Neural cell (in vitro differentiated cells): ENCODE data around the gene SNX24.

Experiments
- EP300 ChIP-seq: fragments of 450-650 bp; conservative IDR thresholded peaks from 2 replicates; pipeline ENCODE4 v1.6.1; 2014; ENCODE audit warnings: antibody characterized with exemption, mild to moderate bottlenecking, moderate library complexity; ENCODE audit not compliant: poor library complexity, severe bottlenecking
- EZH2 ChIP-seq: fragments of 200-600, 300-800 bp; shearing (Covaris generic), sonication (generic); IDR thresholded peaks from 2 replicates; pipeline ENCODE4 v1.6.1; 2014; ENCODE audit warnings: antibody characterized with exemption, low read length, borderline replicate concordance, mild to moderate bottlenecking; ENCODE audit not compliant: insufficient read depth, poor library complexity, severe bottlenecking
- MXI1 ChIP-seq: fragments of 450-650 bp; conservative IDR thresholded peaks from 2 replicates; pipeline ENCODE4 v1.6.1; 2014; ENCODE audit warnings: antibody characterized with exemption, mild to moderate bottlenecking; ENCODE audit not compliant: poor library complexity, severe bottlenecking
- POLR2AphosphoS5 ChIP-seq: IDR thresholded peaks from 2 replicates; pipeline ENCODE4 v1.6.1; 2012
- RAD21 ChIP-seq: fragments of 450-650 bp; conservative IDR thresholded peaks from 2 replicates; pipeline ENCODE4 v1.6.1; 2014; ENCODE audit warnings: antibody characterized with exemption, mild to moderate bottlenecking, moderate library complexity
- SMC3 ChIP-seq: fragments of 450-650 bp; conservative IDR thresholded peaks from 2 replicates; pipeline ENCODE4 v1.6.1; 2014; ENCODE audit warnings: antibody characterized with exemption, mild to moderate bottlenecking, moderate library complexity; ENCODE audit not compliant: poor library complexity
- TAF1 ChIP-seq: IDR thresholded peaks from 2 replicates; pipeline ENCODE4 v1.6.1; 2012; ENCODE audit warnings: low read depth
- TF ChIP-seq, protein P1 (sequence below): fragments of 450-650 bp; IDR thresholded peaks from 2 replicates; pipeline ENCODE4 v1.5.1; 2014; ENCODE audit warnings: antibody characterized with exemption, mild to moderate bottlenecking, moderate library complexity; ENCODE audit not compliant: poor library complexity, severe bottlenecking
- TF ChIP-seq, protein P2 (sequence below): IDR thresholded peaks from 2 replicates; pipeline ENCODE4 v1.6.1; 2012; ENCODE audit warnings: borderline replicate concordance

GRCh38 chr5:122845229-122846050 lies at the start of gene SNX24:
- TF ChIP-seq, protein P1, sequence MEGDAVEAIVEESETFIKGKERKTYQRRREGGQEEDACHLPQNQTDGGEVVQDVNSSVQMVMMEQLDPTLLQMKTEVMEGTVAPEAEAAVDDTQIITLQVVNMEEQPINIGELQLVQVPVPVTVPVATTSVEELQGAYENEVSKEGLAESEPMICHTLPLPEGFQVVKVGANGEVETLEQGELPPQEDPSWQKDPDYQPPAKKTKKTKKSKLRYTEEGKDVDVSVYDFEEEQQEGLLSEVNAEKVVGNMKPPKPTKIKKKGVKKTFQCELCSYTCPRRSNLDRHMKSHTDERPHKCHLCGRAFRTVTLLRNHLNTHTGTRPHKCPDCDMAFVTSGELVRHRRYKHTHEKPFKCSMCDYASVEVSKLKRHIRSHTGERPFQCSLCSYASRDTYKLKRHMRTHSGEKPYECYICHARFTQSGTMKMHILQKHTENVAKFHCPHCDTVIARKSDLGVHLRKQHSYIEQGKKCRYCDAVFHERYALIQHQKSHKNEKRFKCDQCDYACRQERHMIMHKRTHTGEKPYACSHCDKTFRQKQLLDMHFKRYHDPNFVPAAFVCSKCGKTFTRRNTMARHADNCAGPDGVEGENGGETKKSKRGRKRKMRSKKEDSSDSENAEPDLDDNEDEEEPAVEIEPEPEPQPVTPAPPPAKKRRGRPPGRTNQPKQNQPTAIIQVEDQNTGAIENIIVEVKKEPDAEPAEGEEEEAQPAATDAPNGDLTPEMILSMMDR: peak; percentile 37
- TF ChIP-seq EZH2 (no peak), SMC3 (no peak), POLR2AphosphoS5 (peak; percentile 29), EP300 (peak; percentile 19), MXI1 (no peak), TAF1 (no peak), RAD21 (peak; percentile 40)
- TF ChIP-seq, protein P2, sequence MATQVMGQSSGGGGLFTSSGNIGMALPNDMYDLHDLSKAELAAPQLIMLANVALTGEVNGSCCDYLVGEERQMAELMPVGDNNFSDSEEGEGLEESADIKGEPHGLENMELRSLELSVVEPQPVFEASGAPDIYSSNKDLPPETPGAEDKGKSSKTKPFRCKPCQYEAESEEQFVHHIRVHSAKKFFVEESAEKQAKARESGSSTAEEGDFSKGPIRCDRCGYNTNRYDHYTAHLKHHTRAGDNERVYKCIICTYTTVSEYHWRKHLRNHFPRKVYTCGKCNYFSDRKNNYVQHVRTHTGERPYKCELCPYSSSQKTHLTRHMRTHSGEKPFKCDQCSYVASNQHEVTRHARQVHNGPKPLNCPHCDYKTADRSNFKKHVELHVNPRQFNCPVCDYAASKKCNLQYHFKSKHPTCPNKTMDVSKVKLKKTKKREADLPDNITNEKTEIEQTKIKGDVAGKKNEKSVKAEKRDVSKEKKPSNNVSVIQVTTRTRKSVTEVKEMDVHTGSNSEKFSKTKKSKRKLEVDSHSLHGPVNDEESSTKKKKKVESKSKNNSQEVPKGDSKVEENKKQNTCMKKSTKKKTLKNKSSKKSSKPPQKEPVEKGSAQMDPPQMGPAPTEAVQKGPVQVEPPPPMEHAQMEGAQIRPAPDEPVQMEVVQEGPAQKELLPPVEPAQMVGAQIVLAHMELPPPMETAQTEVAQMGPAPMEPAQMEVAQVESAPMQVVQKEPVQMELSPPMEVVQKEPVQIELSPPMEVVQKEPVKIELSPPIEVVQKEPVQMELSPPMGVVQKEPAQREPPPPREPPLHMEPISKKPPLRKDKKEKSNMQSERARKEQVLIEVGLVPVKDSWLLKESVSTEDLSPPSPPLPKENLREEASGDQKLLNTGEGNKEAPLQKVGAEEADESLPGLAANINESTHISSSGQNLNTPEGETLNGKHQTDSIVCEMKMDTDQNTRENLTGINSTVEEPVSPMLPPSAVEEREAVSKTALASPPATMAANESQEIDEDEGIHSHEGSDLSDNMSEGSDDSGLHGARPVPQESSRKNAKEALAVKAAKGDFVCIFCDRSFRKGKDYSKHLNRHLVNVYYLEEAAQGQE: peak; percentile 17
